Hepatocyte (in vitro differentiated cells): Measurements from ENCODE around the gene FRMD4B. TPM values are rescaled to one million over a fixed set of nuclear protein-coding genes. Genes with fewer than 3 reads are reported as not detected.

Experiments
- DNase-seq: peaks from one replicate; pipeline ENCODE4 v3.0.0-alpha.2; 2016; ENCODE audit warnings: low spot score
- H2AFZ ChIP-seq: fragments of 200-600 bp; sonication (generic); 2 replicates; pipeline ENCODE4 v1.6.0; 2016; ENCODE audit warnings: antibody characterized with exemption, mild to moderate bottlenecking
- H3K27ac ChIP-seq: fragments of 200-600 bp; sonication (generic); 2 replicates; pipeline ENCODE4 v1.5.1; 2016; ENCODE audit warnings: mild to moderate bottlenecking
- H3K27me3 ChIP-seq: fragments of 200-600 bp; sonication (generic); 2 replicates; pipeline ENCODE4 v1.6.1; 2016
- H3K36me3 ChIP-seq: fragments of 200-600 bp; sonication (generic); replicated peaks from 2 replicates; pipeline ENCODE4 v1.5.1; 2016; ENCODE audit warnings: low read depth; ENCODE audit not compliant: insufficient read depth
- H3K4me1 ChIP-seq: fragments of 200-600 bp; sonication (generic); 2 replicates; pipeline ENCODE4 v1.5.1; 2016; ENCODE audit warnings: mild to moderate bottlenecking, moderate library complexity; ENCODE audit not compliant: insufficient read depth
- H3K4me2 ChIP-seq: fragments of 200-600 bp; sonication (generic); 2 replicates; pipeline ENCODE4 v1.6.0; 2016
- H3K4me3 ChIP-seq: fragments of 200-600 bp; sonication (generic); 2 replicates; pipeline ENCODE4 v1.5.1; 2016; ENCODE audit warnings: mild to moderate bottlenecking
- H3K79me2 ChIP-seq: fragments of 200-600 bp; sonication (generic); 2 replicates; pipeline ENCODE4 v1.6.0; 2017; ENCODE audit warnings: mild to moderate bottlenecking
- H3K9me2 ChIP-seq: fragments of 200-600 bp; sonication (generic); replicated peaks from 2 replicates; pipeline ENCODE4 v1.6.0; 2017; ENCODE audit warnings: mild to moderate bottlenecking; ENCODE audit not compliant: insufficient read depth
- H3K9me3 ChIP-seq: fragments of 200-600 bp; sonication (generic); 2 replicates; pipeline ENCODE4 v1.5.1; 2016; ENCODE audit warnings: low read depth, mild to moderate bottlenecking
- H4K20me1 ChIP-seq: fragments of 200-600 bp; sonication (generic); 2 replicates; pipeline ENCODE4 v1.6.0; 2016; ENCODE audit warnings: mild to moderate bottlenecking; ENCODE audit not compliant: insufficient read depth, poor library complexity, severe bottlenecking
- CTCF ChIP-seq: fragments of 200-600 bp; sonication (generic); IDR thresholded peaks from 2 replicates; pipeline ENCODE4 v1.5.1; 2016; ENCODE audit warnings: antibody characterized with exemption, mild to moderate bottlenecking; ENCODE audit not compliant: poor library complexity
- EZH2 ChIP-seq: fragments of 200-600 bp; sonication (generic); IDR thresholded peaks from 2 replicates; pipeline ENCODE4 v1.6.1; 2016; ENCODE audit warnings: antibody characterized with exemption, mild to moderate bottlenecking, borderline replicate concordance
- EZH2phosphoT487 ChIP-seq: fragments of 200-600 bp; sonication (generic); IDR thresholded peaks from one replicate; pipeline ENCODE4 v1.6.1; 2018; ENCODE audit warnings: antibody characterized with exemption, mild to moderate bottlenecking, low read depth, moderate library complexity; ENCODE audit not compliant: unreplicated experiment, severe bottlenecking
- WGBS: methylation state at CpG from one replicate; pipeline ENCODE4 v1.1.6; 2016; ENCODE audit warnings: low lambda C conversion rate; ENCODE audit errors: missing lambda C conversion rate; 5-methylcytosine and 5-hydroxymethylcytosine counted together
- polyA plus RNA-seq: library from polyadenylated mRNA; unstranded; fragments of >200 nt; fragmentation: Nextera tagmentation; extraction: Ambion mirVana; gene quantifications from 2 replicates; pipeline ENCODE4 v1.2.1, GENCODE V29; 2016
- total RNA-seq: library from RNA; depleted of rRNA; stranded (reverse); fragments of >200 nt; gene quantifications from 2 replicates; pipeline ENCODE4 v1.2.3, GENCODE V29; 2014

FRMD4B gene
- total and polyA plus RNA-seq, 2 experiments from 2014 or later = 10.8 to 28.1 TPM

DNA sequence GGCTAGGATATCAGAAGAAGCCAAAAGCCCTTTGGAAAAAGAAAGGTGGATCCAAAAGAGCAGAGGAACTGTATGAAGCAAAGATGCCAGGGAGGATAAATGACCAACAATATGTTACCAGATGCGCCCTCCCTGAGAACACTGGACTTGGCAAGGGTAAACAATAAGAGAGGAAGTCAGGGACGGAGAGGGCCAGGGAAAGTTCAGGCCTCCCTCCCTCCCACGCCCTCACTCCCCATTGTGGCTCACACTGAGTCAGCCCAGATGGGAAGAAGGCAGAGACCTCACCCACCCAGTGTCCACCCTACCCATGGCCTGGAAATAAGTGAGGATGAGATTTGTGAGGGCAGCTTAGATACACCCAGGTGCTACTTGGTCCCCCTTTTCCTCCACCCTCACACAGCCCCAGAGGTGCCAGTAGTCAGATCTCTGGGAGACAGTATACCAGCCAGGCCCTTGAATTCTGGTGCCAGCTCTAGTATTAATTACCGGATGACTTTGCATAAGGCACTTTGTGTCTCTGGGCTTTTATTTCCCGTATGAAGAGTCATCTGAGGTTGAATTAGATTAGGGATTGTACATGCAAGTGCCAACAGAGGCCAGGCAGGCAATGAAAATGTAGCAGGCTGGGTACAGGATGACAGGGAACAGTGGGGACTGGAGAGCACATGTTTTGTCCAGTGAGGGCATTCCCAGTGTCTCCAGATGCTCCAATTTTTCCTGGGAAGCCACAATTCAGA, 35.1 kb upstream of the FRMD4B start:
- H2AFZ ChIP-seq = no peak overlapping the region
- no peaks in the 10 kb centered on the region for H3K36me3 ChIP-seq
- no peaks in the 10 kb centered on the region for H3K9me2 ChIP-seq
- no peak overlapping the region for H3K27ac ChIP-seq
- H3K4me3 ChIP-seq = no peak overlapping the region
- H3K4me2 ChIP-seq = no peak overlapping the region
- H3K79me2 ChIP-seq = no peaks in the 10 kb centered on the region
- H4K20me1 ChIP-seq = no peaks in the 10 kb centered on the region
- TF ChIP-seq EZH2phosphoT487 (no peak), CTCF (no peak), EZH2 (no peak)
- no peaks in the 10 kb centered on the region for H3K27me3 ChIP-seq
- no peaks in the 10 kb centered on the region for H3K4me1 ChIP-seq
- H3K9me3 ChIP-seq = no peaks in the 10 kb centered on the region
- no peak for DNase-seq
- WGBS = 85% methylated on average over 5 of the region's 5 CpGs

GRCh38 chr3:69419276-69419675, 33.4 kb upstream of the FRMD4B start:
- H3K27ac ChIP-seq = no peak overlapping the region
- H3K9me3 ChIP-seq = no peaks in the 10 kb centered on the region
- no peaks in the 10 kb centered on the region for H3K9me2 ChIP-seq
- H3K4me2 ChIP-seq = no peak overlapping the region
- no peaks in the 10 kb centered on the region for H3K4me1 ChIP-seq
- H3K4me3 ChIP-seq = no peak overlapping the region
- no peaks in the 10 kb centered on the region for H3K79me2 ChIP-seq
- H3K27me3 ChIP-seq = no peaks in the 10 kb centered on the region
- no peak for DNase-seq
- 96% methylated on average over 3 of the region's 3 CpGs for WGBS
- no peak overlapping the region for H2AFZ ChIP-seq
- no peak for TF ChIP-seq EZH2
- no peak for TF ChIP-seq CTCF
- no peak for TF ChIP-seq EZH2phosphoT487
- no peaks in the 10 kb centered on the region for H4K20me1 ChIP-seq
- no peaks in the 10 kb centered on the region for H3K36me3 ChIP-seq

DNA sequence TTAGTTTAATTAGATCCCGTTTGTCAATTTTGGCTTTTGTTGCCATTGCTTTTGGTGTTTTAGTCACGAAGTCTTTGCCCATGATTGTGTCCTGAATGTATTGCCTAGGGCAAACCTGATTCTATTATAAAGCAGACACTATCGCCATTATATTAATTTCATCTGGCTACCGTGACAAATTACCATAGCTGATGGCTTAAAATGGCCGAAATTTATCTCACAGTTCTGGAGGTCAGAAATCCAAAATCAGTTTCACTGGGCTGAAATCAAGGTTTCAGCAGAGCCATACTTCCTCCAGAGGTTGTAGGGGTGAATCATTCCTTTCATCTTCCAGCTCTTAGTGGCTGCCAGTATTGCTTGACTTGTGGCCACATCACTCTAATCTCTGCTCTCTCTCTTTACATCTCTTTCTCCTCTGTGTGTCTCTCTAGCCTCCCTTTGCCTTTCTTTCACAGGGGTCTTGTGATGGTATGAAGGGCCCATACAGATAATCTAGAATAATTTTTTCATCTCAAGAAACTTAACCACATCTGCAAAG, 31.7 kb upstream of the FRMD4B start:
- H3K4me2 ChIP-seq = no peak overlapping the region
- no peaks in the 10 kb centered on the region for H3K79me2 ChIP-seq
- no peaks in the 10 kb centered on the region for H3K9me2 ChIP-seq
- WGBS = 96% methylated on average over 5 of the region's 5 CpGs
- H3K9me3 ChIP-seq = no peaks in the 10 kb centered on the region
- no peaks in the 10 kb centered on the region for H3K27me3 ChIP-seq
- H3K4me3 ChIP-seq = no peak overlapping the region
- TF ChIP-seq CTCF = no peak
- TF ChIP-seq EZH2phosphoT487 = no peak
- no peak for TF ChIP-seq EZH2
- no peaks in the 10 kb centered on the region for H3K4me1 ChIP-seq
- DNase-seq = no peak
- H4K20me1 ChIP-seq = no peaks in the 10 kb centered on the region
- no peaks in the 10 kb centered on the region for H3K36me3 ChIP-seq
- H2AFZ ChIP-seq = no peak overlapping the region
- no peak overlapping the region for H3K27ac ChIP-seq
